ENCODE measurements around the gene CDK11B.

- no peak for TF ChIP-seq CTCF (optimal IDR thresholded peaks at IDR 0.05 in 1 of 3, IDR thresholded peaks at IDR 0.05 in 1 of 3, conservative IDR thresholded peaks at IDR 0.05 in 1 of 3; ENCODE audit: extremely low read depth in 1 of 3, insufficient read depth in 2 of 3, low read length in 3 of 3)
- TF ChIP-seq EZH2 (IDR thresholded peaks at IDR 0.05; ENCODE audit: low read length), result no peak
Measured at GRCh38 chr1:1602304-1602967, 56.4 kb downstream of the CDK11B start.
